ENCODE results near the gene PPP1R14B.
A peak's percentile ranks its signal among the peaks of the same experiment; 100 is the strongest.

The PPP1R14B gene

GRCh38 chr11:64240435-64241240 lies 6.1 kb downstream of the PPP1R14B start, which contains the start of gene FKBP2:
TSS of gene FKBP2 (plus strand) at chr11:64241095. CDS start at chr11:64242388, 1,293 bp downstream.
- DNase-seq (ENCODE audit: low read depth, low spot score), result peak; percentile 66
- TF ChIP-seq POLR2AphosphoS5 (IDR thresholded peaks at IDR 0.05; ENCODE audit: borderline replicate concordance, low read depth, low read length), result peak; percentile 87
- TF ChIP-seq FOXP2 (optimal IDR thresholded peaks at IDR 0.05; ENCODE audit: control extremely low read depth, extremely low read length, insufficient read depth), result no peak
- no peak for TF ChIP-seq EZH2 (IDR thresholded peaks at IDR 0.05)
- no peaks in the 10 kb centered on the region for H3K9me3 ChIP-seq (ENCODE audit: low read depth, low read length)
- peaks cover 9% of the 10 kb centered on the region; the same call in 1 of the 2 replicates for H3K36me3 ChIP-seq (ENCODE audit: insufficient read depth, low read length)
- H3K9ac ChIP-seq (ENCODE audit: insufficient read length), result peak within 1 kb of the TSS; percentile 87
- H3K4me3 ChIP-seq, result peak within 1 kb of the TSS; percentile 99
- H3K27ac ChIP-seq, result peak within 1 kb of the TSS; percentile 93

GRCh38 chr11:64239662-64240434 lies 6.9 kb downstream of the PPP1R14B start:
- DNase-seq (ENCODE audit: low read depth, low spot score), result no peak
- Histone ChIP-seq H3K9ac (ENCODE audit: insufficient read length) (peak overlapping the region; percentile 84), H3K36me3 (ENCODE audit: insufficient read depth, low read length) (peaks cover 9% of the 10 kb centered on the region; the same call in 1 of the 2 replicates), H3K27ac (peak overlapping the region; percentile 93), H3K9me3 (ENCODE audit: low read depth, low read length) (no peaks in the 10 kb centered on the region), H3K4me3 (peak overlapping the region; percentile 99)
- no peak for TF ChIP-seq POLR2AphosphoS5 (IDR thresholded peaks at IDR 0.05; ENCODE audit: borderline replicate concordance, low read depth, low read length)
- no peak for TF ChIP-seq EZH2 (IDR thresholded peaks at IDR 0.05)
- no peak for TF ChIP-seq FOXP2 (optimal IDR thresholded peaks at IDR 0.05; ENCODE audit: control extremely low read depth, extremely low read length, insufficient read depth)

GRCh38 chr11:64238999-64239398 lies 7.7 kb downstream of the PPP1R14B start:
- peaks cover 6% of the 10 kb centered on the region; the same call in 1 of the 2 replicates for H3K36me3 ChIP-seq (ENCODE audit: insufficient read depth, low read length)
- DNase-seq (ENCODE audit: low read depth, low spot score), result no peak
- peak overlapping the region; percentile 46 for H3K27ac ChIP-seq
- no peak overlapping the region for H3K9ac ChIP-seq (ENCODE audit: insufficient read length)
- TF ChIP-seq POLR2AphosphoS5 (IDR thresholded peaks at IDR 0.05; ENCODE audit: borderline replicate concordance, low read depth, low read length) (no peak), EZH2 (IDR thresholded peaks at IDR 0.05) (no peak), FOXP2 (optimal IDR thresholded peaks at IDR 0.05; ENCODE audit: control extremely low read depth, extremely low read length, insufficient read depth) (no peak)
- no peak overlapping the region for H3K4me3 ChIP-seq
- H3K9me3 ChIP-seq (ENCODE audit: low read depth, low read length), result no peaks in the 10 kb centered on the region

GRCh38 chr11:64238076-64238475 lies 8.7 kb downstream of the PPP1R14B start:
- DNase-seq (ENCODE audit: low read depth, low spot score), result no peak
- TF ChIP-seq EZH2 (IDR thresholded peaks at IDR 0.05) (no peak), POLR2AphosphoS5 (IDR thresholded peaks at IDR 0.05; ENCODE audit: borderline replicate concordance, low read depth, low read length) (no peak), FOXP2 (optimal IDR thresholded peaks at IDR 0.05; ENCODE audit: control extremely low read depth, extremely low read length, insufficient read depth) (no peak)
- Histone ChIP-seq H3K4me3 (no peak overlapping the region), H3K36me3 (ENCODE audit: insufficient read depth, low read length) (peaks cover 5% of the 10 kb centered on the region; the same call in 1 of the 2 replicates), H3K9me3 (ENCODE audit: low read depth, low read length) (no peaks in the 10 kb centered on the region), H3K9ac (ENCODE audit: insufficient read length) (no peak overlapping the region), H3K27ac (no peak overlapping the region)

- Histone ChIP-seq H3K36me3 (ENCODE audit: insufficient read depth, low read length) (peaks cover 5% of the 10 kb centered on the region; the same call in 1 of the 2 replicates), H3K9me3 (ENCODE audit: low read depth, low read length) (no peaks in the 10 kb centered on the region), H3K4me3 (no peak overlapping the region), H3K9ac (ENCODE audit: insufficient read length) (no peak overlapping the region), H3K27ac (no peak overlapping the region)
- TF ChIP-seq EZH2 (IDR thresholded peaks at IDR 0.05) (no peak), POLR2AphosphoS5 (IDR thresholded peaks at IDR 0.05; ENCODE audit: borderline replicate concordance, low read depth, low read length) (no peak), FOXP2 (optimal IDR thresholded peaks at IDR 0.05; ENCODE audit: control extremely low read depth, extremely low read length, insufficient read depth) (no peak)
- no peak for DNase-seq (ENCODE audit: low read depth, low spot score)
Observed at GRCh38 chr11:64237484-64237951, 9.2 kb downstream of the PPP1R14B start.

GRCh38 chr11:64235437-64236161 lies 11.1 kb downstream of the PPP1R14B start:
- Histone ChIP-seq H3K36me3 (ENCODE audit: insufficient read depth, low read length) (peaks cover 5% of the 10 kb centered on the region; the same call in 1 of the 2 replicates), H3K9ac (ENCODE audit: insufficient read length) (no peak overlapping the region), H3K9me3 (ENCODE audit: low read depth, low read length) (no peaks in the 10 kb centered on the region), H3K4me3 (peak overlapping the region; percentile 82), H3K27ac (no peak overlapping the region)
- TF ChIP-seq POLR2AphosphoS5 (IDR thresholded peaks at IDR 0.05; ENCODE audit: borderline replicate concordance, low read depth, low read length), result no peak
- no peak for DNase-seq (ENCODE audit: low read depth, low spot score)

GRCh38 chr11:64234647-64235379 lies 11.9 kb downstream of the PPP1R14B start:
- DNase-seq (ENCODE audit: low read depth, low spot score), result no peak

More at GRCh38 chr11:64234647-64235379, 11.9 kb downstream of the PPP1R14B start:
- Histone ChIP-seq H3K9me3 (ENCODE audit: low read depth, low read length) (no peaks in the 10 kb centered on the region), H3K27ac (no peak overlapping the region; the same call in 1 of the 2 replicates), H3K4me3 (peak overlapping the region; percentile 82), H3K36me3 (ENCODE audit: insufficient read depth, low read length) (peaks cover 5% of the 10 kb centered on the region; the same call in 1 of the 2 replicates), H3K9ac (ENCODE audit: insufficient read length) (no peak overlapping the region)
- TF ChIP-seq EZH2 (IDR thresholded peaks at IDR 0.05) (no peak), FOXP2 (optimal IDR thresholded peaks at IDR 0.05; ENCODE audit: control extremely low read depth, extremely low read length, insufficient read depth) (no peak), POLR2AphosphoS5 (IDR thresholded peaks at IDR 0.05; ENCODE audit: borderline replicate concordance, low read depth, low read length) (peak; percentile 32; the same call in 1 of the 2 replicates)
